ENCODE results near the gene NFXL1. TPM values are rescaled to one million over a fixed set of nuclear protein-coding genes. Genes with fewer than 3 reads are reported as not detected.

Gene NFXL1
- total and polyA plus RNA-seq, 7 donors = 1.8 to 20.5 (median 8.0) TPM

- H3K9me3 ChIP-seq = no peaks in the 10 kb centered on the region
- intact Hi-C loops (cut with DNase I) = no loop called here
- DNase-seq = no peak
- WGBS, 2 donors = 35 to 40% methylated on average over 1 of the region's 1 CpG
- H3K27ac ChIP-seq = no peak overlapping the region
- peaks cover 0 to 79% (median 12%) of the 10 kb centered on the region in 4 donors for H3K36me3 ChIP-seq
- TF ChIP-seq EP300 (IDR thresholded peaks at IDR 0.05) (no peak), POLR2A (IDR thresholded peaks at IDR 0.05) (no peak), CTCF (IDR thresholded peaks at IDR 0.05) (no peak), POLR2AphosphoS5 (IDR thresholded peaks at IDR 0.05) (no peak)
- no peaks in the 10 kb centered on the region for H3K27me3 ChIP-seq
- peaks cover 0 to 11% (median 0%) of the 10 kb centered on the region in 4 donors for H3K4me1 ChIP-seq
- H3K4me3 ChIP-seq = no peak overlapping the region
Measured at GRCh38 chr4:47907089-47907646, 7.2 kb downstream of the NFXL1 start.

GRCh38 chr4:47899639-47900038 lies 14.7 kb downstream of the NFXL1 start:
- no peak for TF ChIP-seq EP300 (IDR thresholded peaks at IDR 0.05)
- TF ChIP-seq CTCF (IDR thresholded peaks at IDR 0.05) = no peak
- no peak for TF ChIP-seq POLR2A (IDR thresholded peaks at IDR 0.05)
- no peak for TF ChIP-seq POLR2AphosphoS5 (IDR thresholded peaks at IDR 0.05)
- no peaks in the 10 kb centered on the region for H3K27me3 ChIP-seq

GRCh38 chr4:47891928-47892327 lies 22.5 kb downstream of the NFXL1 start:
- intact Hi-C loops (cut with DNase I) = no loop called here
- no peak overlapping the region for H3K27ac ChIP-seq
- 96 to 100% methylated on average over 1 of the region's 1 CpG for WGBS, 2 donors

More at GRCh38 chr4:47899639-47900038, 14.7 kb downstream of the NFXL1 start:
- Histone ChIP-seq H3K36me3 (peaks cover 0 to 93% (median 27%) of the 10 kb centered on the region in 4 donors), H3K4me1 (no peaks in the 10 kb centered on the region), H3K9me3 (no peaks in the 10 kb centered on the region), H3K4me3 (no peak overlapping the region), H3K27ac (no peak overlapping the region)
- intact Hi-C loops (cut with DNase I) = no loop called here
- 70 to 87% methylated on average over 1 of the region's 1 CpG for WGBS, 2 donors
- no peak for DNase-seq

GRCh38 chr4:47882228-47882627 lies 32.2 kb downstream of the NFXL1 start:
- intact Hi-C loops (cut with DNase I) = no loop called here
- H3K27ac ChIP-seq = no peak overlapping the region
- 96% methylated on average over 3 of the region's 3 CpGs for WGBS, 2 donors
- H3K27me3 ChIP-seq = no peaks in the 10 kb centered on the region
- no peak overlapping the region for H3K4me3 ChIP-seq
- no peak for DNase-seq
- H3K36me3 ChIP-seq = peaks cover 8 to 97% (median 28%) of the 10 kb centered on the region in 4 donors
- no peaks in the 10 kb centered on the region for H3K4me1 ChIP-seq
- H3K9me3 ChIP-seq = no peaks in the 10 kb centered on the region
- no peak for TF ChIP-seq POLR2A (IDR thresholded peaks at IDR 0.05)
- TF ChIP-seq CTCF (IDR thresholded peaks at IDR 0.05) = no peak
- no peak for TF ChIP-seq EP300 (IDR thresholded peaks at IDR 0.05)
- no peak for TF ChIP-seq POLR2AphosphoS5 (IDR thresholded peaks at IDR 0.05)

More at GRCh38 chr4:47891928-47892327, 22.5 kb downstream of the NFXL1 start:
- Histone ChIP-seq H3K36me3 (peaks cover 0 to 97% (median 10%) of the 10 kb centered on the region in 4 donors), H3K4me3 (no peak overlapping the region), H3K27me3 (no peaks in the 10 kb centered on the region), H3K9me3 (no peaks in the 10 kb centered on the region), H3K4me1 (no peaks in the 10 kb centered on the region)
- DNase-seq = no peak
- TF ChIP-seq CTCF (IDR thresholded peaks at IDR 0.05) (no peak), POLR2A (IDR thresholded peaks at IDR 0.05) (no peak)

- Histone ChIP-seq H3K36me3 (peaks cover 15 to 98% (median 32%) of the 10 kb centered on the region in 4 donors), H3K27me3 (no peaks in the 10 kb centered on the region), H3K4me3 (no peak overlapping the region), H3K27ac (no peak overlapping the region), H3K9me3 (no peaks in the 10 kb centered on the region), H3K4me1 (no peaks in the 10 kb centered on the region)
- TF ChIP-seq POLR2AphosphoS5 (IDR thresholded peaks at IDR 0.05) = no peak
- no peak for TF ChIP-seq POLR2A (IDR thresholded peaks at IDR 0.05)
- TF ChIP-seq EP300 (IDR thresholded peaks at IDR 0.05) = no peak
- no peak for TF ChIP-seq CTCF (IDR thresholded peaks at IDR 0.05)
- intact Hi-C loops (cut with DNase I) = no loop called here
- no peak for DNase-seq
Measured at GRCh38 chr4:47879458-47879857, 34.9 kb downstream of the NFXL1 start.
